PC-9 (cell line): ENCODE data around the gene CDC5L. TPM values are rescaled to one million over a fixed set of nuclear protein-coding genes. Genes with fewer than 3 reads are reported as not detected.

Experiments
- BruUV-seq: library from RNA; stranded (reverse); fragments of 400-500 nt; replicated peaks from 2 replicates; lab custom pipeline; 2021; lab: Mats Ljungman, UMichigan
- CTCF ChIA-PET: fragments of 300-600 bp; sonication (Branson Sonifier 250); formaldehyde crosslinking; loops from one replicate; lab custom pipeline; 2022; ENCODE audit warnings: antibody characterized with exemption; lab: Charles Lee
- POLR2A ChIA-PET: fragments of 300-600 bp; sonication (Branson Sonifier 250); formaldehyde crosslinking; loops from one replicate; lab custom pipeline; 2022; ENCODE audit warnings: antibody characterized with exemption; ENCODE audit not compliant: unreplicated experiment; lab: Charles Lee
- DNase-seq, 2 experiments: peaks; one replicate each; pipeline versions ENCODE4 v3.0.0 to v3.0.0-alpha.2; 2015 to 2022; ENCODE audit warnings: mixed read lengths in 1 of 2
- H2AFZ ChIP-seq: fragments of 200-600 bp; sonication (generic); 2 replicates; pipeline ENCODE4 v1.8.1; 2017; ENCODE audit warnings: antibody characterized with exemption
- H3F3A ChIP-seq: fragments of 200-600 bp; sonication (generic); 2 replicates; pipeline ENCODE4 v1.8.1; 2017; ENCODE audit warnings: antibody characterized with exemption, mild to moderate bottlenecking, low read depth; ENCODE audit not compliant: insufficient read depth
- H3K27ac ChIP-seq: fragments of 200-600 bp; sonication (generic); 2 replicates; pipeline ENCODE4 v1.6.1; 2016; ENCODE audit warnings: mixed run types
- H3K27me3 ChIP-seq: fragments of 200-600 bp; sonication (generic); 2 replicates; pipeline ENCODE4 v1.6.1; 2016; ENCODE audit warnings: low read depth, mixed run types; ENCODE audit not compliant: insufficient read depth
- H3K36me3 ChIP-seq: fragments of 200-600 bp; sonication (generic); 2 replicates; pipeline ENCODE4 v1.6.1; 2016; ENCODE audit warnings: low read depth, mixed run types
- H3K4me1 ChIP-seq: fragments of 200-600 bp; sonication (generic); replicated peaks from 2 replicates; pipeline ENCODE4 v1.6.1; 2016; ENCODE audit warnings: mixed run types; ENCODE audit not compliant: insufficient read depth
- H3K4me2 ChIP-seq: fragments of 200-600 bp; sonication (generic); 2 replicates; pipeline ENCODE4 v1.6.1; 2017; ENCODE audit warnings: mixed run types
- H3K4me3 ChIP-seq: fragments of 200-600 bp; sonication (generic); 2 replicates; pipeline ENCODE4 v1.6.1; 2016; ENCODE audit warnings: mixed run types
- H3K79me2 ChIP-seq: fragments of 200-600 bp; sonication (generic); 2 replicates; pipeline ENCODE4 v1.6.1; 2017; ENCODE audit warnings: low read depth, mixed run types
- H3K9me2 ChIP-seq: fragments of 200-600 bp; sonication (generic); 2 replicates; pipeline ENCODE4 v1.8.1; 2017; ENCODE audit warnings: mild to moderate bottlenecking; ENCODE audit not compliant: insufficient read depth
- H3K9me3 ChIP-seq: fragments of 200-600 bp; sonication (generic); 2 replicates; pipeline ENCODE4 v1.8.1; 2016; ENCODE audit warnings: low read depth; ENCODE audit not compliant: insufficient read depth
- H4K20me1 ChIP-seq: fragments of 200-600 bp; sonication (generic); 2 replicates; pipeline ENCODE4 v1.8.1; 2017; ENCODE audit not compliant: insufficient read depth
- EZH2 ChIP-seq: fragments of 200-600 bp; sonication (generic); IDR thresholded peaks from 2 replicates; pipeline ENCODE4 v1.8.0; 2017; ENCODE audit warnings: antibody characterized with exemption, low read depth
- intact Hi-C: fragments of 100-400 bp; cut with micrococcal nuclease; formaldehyde crosslinking; loops from one replicate; pipeline ENCODE4 v1.10.0; 2022; ENCODE audit not compliant: unreplicated experiment
- total RNA-seq: library from RNA; stranded (reverse); gene quantifications from 2 replicates; pipeline ENCODE4 v1.2.3, GENCODE V29; 2021
- TF ChIP-seq, protein P1 (sequence below): fragments of 200-600 bp; sonication (generic); conservative IDR thresholded peaks from 2 replicates; pipeline ENCODE4 v1.6.1; 2017; ENCODE audit warnings: mixed run types, antibody characterized with exemption, mild to moderate bottlenecking, moderate library complexity

CDC5L gene
- total RNA-seq, 1 experiment from 2014 or later = 24.0 TPM

DNA sequence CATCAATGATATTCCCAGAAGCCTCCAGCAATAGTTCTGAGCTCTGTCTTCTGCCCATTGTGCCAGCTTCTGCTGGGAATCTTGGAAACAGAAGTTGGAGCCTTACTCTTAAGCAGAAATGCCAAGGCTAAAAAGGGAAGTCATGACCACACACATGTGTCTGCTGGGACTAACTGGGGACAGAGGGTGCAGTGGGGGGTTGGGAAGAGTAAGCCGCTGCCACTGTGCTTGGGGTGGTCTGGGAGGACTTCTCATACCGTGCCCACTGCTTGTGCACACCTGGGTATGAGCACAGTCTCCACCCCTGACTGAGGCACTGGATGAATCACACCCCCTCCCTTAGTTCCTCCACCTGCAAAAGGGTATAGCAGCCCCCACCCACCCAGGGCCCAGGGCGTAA, 90.7 kb downstream of the CDC5L start:
- ChIA-PET CTCF (no interaction called here), POLR2A (interaction anchor here (0.7 kb wide), 1 partner anchor 12 kb away, joined by 5 read pairs; no protein-coding TSS in a partner anchor)
- H3K4me1 ChIP-seq = peaks cover 18% of the 10 kb centered on the region
- no peaks in the 10 kb centered on the region for H3K36me3 ChIP-seq
- no peaks in the 10 kb centered on the region for H3K9me2 ChIP-seq
- TF ChIP-seq, protein P1, sequence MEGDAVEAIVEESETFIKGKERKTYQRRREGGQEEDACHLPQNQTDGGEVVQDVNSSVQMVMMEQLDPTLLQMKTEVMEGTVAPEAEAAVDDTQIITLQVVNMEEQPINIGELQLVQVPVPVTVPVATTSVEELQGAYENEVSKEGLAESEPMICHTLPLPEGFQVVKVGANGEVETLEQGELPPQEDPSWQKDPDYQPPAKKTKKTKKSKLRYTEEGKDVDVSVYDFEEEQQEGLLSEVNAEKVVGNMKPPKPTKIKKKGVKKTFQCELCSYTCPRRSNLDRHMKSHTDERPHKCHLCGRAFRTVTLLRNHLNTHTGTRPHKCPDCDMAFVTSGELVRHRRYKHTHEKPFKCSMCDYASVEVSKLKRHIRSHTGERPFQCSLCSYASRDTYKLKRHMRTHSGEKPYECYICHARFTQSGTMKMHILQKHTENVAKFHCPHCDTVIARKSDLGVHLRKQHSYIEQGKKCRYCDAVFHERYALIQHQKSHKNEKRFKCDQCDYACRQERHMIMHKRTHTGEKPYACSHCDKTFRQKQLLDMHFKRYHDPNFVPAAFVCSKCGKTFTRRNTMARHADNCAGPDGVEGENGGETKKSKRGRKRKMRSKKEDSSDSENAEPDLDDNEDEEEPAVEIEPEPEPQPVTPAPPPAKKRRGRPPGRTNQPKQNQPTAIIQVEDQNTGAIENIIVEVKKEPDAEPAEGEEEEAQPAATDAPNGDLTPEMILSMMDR = no peak
- TF ChIP-seq EZH2 = no peak
- no peaks in the 10 kb centered on the region for H3F3A ChIP-seq
- no peak overlapping the region for H3K4me3 ChIP-seq
- H2AFZ ChIP-seq = no peak overlapping the region
- no peak for DNase-seq
- H3K9me3 ChIP-seq = no peaks in the 10 kb centered on the region
- H4K20me1 ChIP-seq = no peaks in the 10 kb centered on the region
- H3K4me2 ChIP-seq = no peak overlapping the region
- intact Hi-C loops = loop anchor here (5.0 kb wide), 3 partner anchors 1129 to 1934 kb away; no protein-coding TSS in a partner anchor
- no peak overlapping the region for H3K27ac ChIP-seq
- no peaks in the 10 kb centered on the region for H3K79me2 ChIP-seq
- no peaks in the 10 kb centered on the region for H3K27me3 ChIP-seq
- no TSS peak for BruUV-seq

DNA sequence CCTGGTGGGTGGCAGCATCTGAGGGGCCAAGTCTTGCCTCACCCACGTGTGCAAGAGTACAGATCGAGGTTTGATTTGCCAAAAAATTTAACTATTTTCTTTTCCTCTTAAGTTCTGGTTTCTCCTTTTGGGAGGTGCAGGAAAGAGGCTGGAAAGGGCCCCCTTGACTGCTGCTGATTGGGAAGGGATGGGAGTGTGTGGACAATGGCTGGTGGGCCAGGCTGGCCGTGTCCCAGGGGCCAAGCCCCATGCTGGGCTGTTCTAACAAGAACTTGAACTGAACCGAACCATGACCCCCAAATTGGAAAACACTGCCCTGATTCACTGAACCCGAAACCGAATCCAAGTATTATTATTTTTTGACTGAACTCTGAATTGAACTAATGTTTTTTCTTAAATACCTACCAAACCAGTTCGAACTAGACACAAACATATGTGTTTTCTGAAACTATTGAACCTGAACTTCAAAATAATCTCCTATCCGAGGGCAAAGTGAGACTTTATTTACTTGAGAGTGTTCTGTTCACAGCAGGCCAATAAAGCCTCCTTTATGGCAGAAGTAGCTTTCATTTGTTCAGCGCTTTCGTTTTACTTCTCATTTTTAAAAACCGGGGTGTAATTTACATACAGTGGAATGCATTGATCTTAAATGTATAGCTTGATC, 91.2 kb downstream of the CDC5L start:
- Histone ChIP-seq H3K4me2 (no peak overlapping the region), H3K9me2 (no peaks in the 10 kb centered on the region), H4K20me1 (no peaks in the 10 kb centered on the region), H3K79me2 (no peaks in the 10 kb centered on the region), H3K4me1 (peaks cover 18% of the 10 kb centered on the region), H2AFZ (no peak overlapping the region), H3K27me3 (no peaks in the 10 kb centered on the region), H3K27ac (no peak overlapping the region), H3K9me3 (no peaks in the 10 kb centered on the region), H3F3A (no peaks in the 10 kb centered on the region), H3K4me3 (no peak overlapping the region), H3K36me3 (no peaks in the 10 kb centered on the region)
- DNase-seq = no peak
- ChIA-PET POLR2A (no interaction called here), CTCF (interaction anchor here (0.7 kb wide), 1 partner anchor 12 kb away, joined by 3 read pairs; no protein-coding TSS in a partner anchor)
- TF ChIP-seq, protein P1 = no peak
- no peak for TF ChIP-seq EZH2
- no TSS peak for BruUV-seq
- intact Hi-C loops = loop anchor here (5.0 kb wide), 3 partner anchors 1129 to 1934 kb away; no protein-coding TSS in a partner anchor

DNA sequence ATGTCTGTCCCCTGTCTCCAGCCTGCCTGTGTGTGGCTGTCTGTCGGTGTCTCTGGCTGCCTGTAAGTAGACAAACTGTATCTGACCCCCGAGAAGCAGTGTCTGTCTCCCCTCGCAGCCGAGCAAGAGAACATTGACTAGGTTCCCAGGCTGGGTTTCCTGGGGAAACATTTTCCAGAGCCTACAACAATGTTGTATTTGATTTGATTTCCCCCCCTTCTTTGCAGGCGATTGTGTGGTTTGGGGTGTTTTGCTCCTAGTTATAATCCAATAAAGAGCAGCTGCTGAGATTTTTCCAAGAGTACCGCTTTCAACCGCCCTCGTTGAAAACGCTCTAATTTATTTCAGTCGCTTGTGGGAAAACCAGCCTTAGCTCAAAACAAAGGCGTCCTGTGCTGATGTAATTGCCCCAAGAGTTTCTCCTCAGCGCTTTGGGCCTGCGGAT, 92.6 kb downstream of the CDC5L start:
- DNase-seq = no peak
- no peaks in the 10 kb centered on the region for H3K79me2 ChIP-seq
- H3K36me3 ChIP-seq = no peaks in the 10 kb centered on the region
- H3K9me3 ChIP-seq = no peaks in the 10 kb centered on the region
- no peak for TF ChIP-seq EZH2
- TF ChIP-seq, protein P1 = no peak
- no peak overlapping the region for H2AFZ ChIP-seq
- H3K9me2 ChIP-seq = no peaks in the 10 kb centered on the region
- H3K4me1 ChIP-seq = peaks cover 9% of the 10 kb centered on the region
- H3K27ac ChIP-seq = no peak overlapping the region
- no peak overlapping the region for H3K4me3 ChIP-seq
- H3K4me2 ChIP-seq = no peak overlapping the region
- intact Hi-C loops = no loop called here
- H3K27me3 ChIP-seq = no peaks in the 10 kb centered on the region
- no TSS peak for BruUV-seq
- H4K20me1 ChIP-seq = no peaks in the 10 kb centered on the region
- no peaks in the 10 kb centered on the region for H3F3A ChIP-seq
- CTCF ChIA-PET = no interaction called here
- POLR2A ChIA-PET = no interaction called here
